MG63 (cell line): ENCODE measurements around the gene SIRT5. TPM values are rescaled to one million over a fixed set of nuclear protein-coding genes. Genes with fewer than 3 reads are reported as not detected.

Source experiments
- DNase-seq: peaks from one replicate; pipeline ENCODE4 v3.0.0-alpha.2; 2020
- H3K27me3 ChIP-seq: fragments of 250-450 bp; sonication (Bioruptor Pico); 2 replicates; pipeline ENCODE4 v1.5.1; 2020; ENCODE audit warnings: mild to moderate bottlenecking, moderate library complexity
- H3K36me3 ChIP-seq: fragments of 250-450 bp; sonication (Bioruptor Pico); 2 replicates; pipeline ENCODE4 v1.5.1; 2020; ENCODE audit warnings: mild to moderate bottlenecking, moderate library complexity
- H3K4me3 ChIP-seq: fragments of 250-450 bp; sonication (Bioruptor Pico); 2 replicates; pipeline ENCODE4 v1.5.1; 2020; ENCODE audit warnings: mild to moderate bottlenecking, moderate library complexity
- H3K9me3 ChIP-seq: fragments of 250-450 bp; sonication (Bioruptor Pico); 2 replicates; pipeline ENCODE4 v1.5.1; 2020; ENCODE audit warnings: mild to moderate bottlenecking, moderate library complexity
- total RNA-seq: library from RNA; depleted of rRNA; stranded (reverse); fragments of >200 nt; shearing (Covaris generic); gene quantifications from 2 replicates; pipeline ENCODE4 v1.2.3, GENCODE V29; 2014; ENCODE audit warnings: low replicate concordance

Gene SIRT5
- total RNA-seq, 1 experiment from 2014 or later = 34.3 TPM

- DNase-seq = no peak
- peaks cover 11% of the 10 kb centered on the region for H3K36me3 ChIP-seq
- H3K9me3 ChIP-seq = no peaks in the 10 kb centered on the region
- no peak overlapping the region for H3K4me3 ChIP-seq
- H3K27me3 ChIP-seq = no peaks in the 10 kb centered on the region
These were observed 29.7 kb downstream of the SIRT5 start for GRCh38 chr6:13604135-13604534.

DNA sequence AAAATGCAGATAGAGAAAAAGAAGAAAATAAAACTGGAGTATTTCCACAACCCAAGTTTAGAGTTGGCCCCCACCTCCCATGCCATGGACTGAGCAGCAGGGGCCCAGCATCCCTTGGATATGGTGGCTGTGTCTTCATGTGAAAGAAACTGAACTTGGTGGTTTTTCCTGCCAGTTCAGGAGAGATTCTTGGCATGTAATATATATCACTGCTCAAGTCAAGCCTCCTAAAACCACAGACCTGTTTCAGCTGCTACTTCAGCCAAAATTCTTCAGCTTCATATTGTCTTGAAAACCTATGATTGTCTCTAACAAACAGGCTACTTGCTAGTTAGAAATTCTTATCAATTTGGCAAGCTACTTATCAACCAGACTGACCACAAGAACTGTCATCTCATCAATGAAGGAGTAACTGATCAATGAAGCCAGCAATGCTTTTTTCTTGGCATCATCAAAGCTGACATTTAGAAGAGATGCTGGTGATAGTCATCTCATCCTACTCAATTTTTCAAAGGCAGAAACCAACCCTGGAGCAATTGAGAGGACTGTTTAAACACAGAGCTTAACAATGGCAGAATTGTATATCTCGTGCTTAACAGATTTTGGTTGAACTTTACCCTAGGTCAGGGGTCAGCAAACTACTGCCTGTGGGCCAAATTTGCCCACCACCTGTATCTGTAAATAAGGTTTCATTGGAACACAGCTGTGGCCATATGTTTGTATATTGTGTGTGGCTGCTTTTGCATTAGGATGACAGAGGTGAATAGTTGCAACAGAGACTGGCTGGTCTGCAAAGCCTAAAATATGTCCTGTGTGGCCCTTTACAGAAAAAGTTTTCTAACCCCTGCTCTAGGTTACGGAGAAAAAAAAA lies 30.4 kb downstream of the SIRT5 start:
- H3K9me3 ChIP-seq = no peaks in the 10 kb centered on the region
- H3K27me3 ChIP-seq = no peaks in the 10 kb centered on the region
- peaks cover 11% of the 10 kb centered on the region for H3K36me3 ChIP-seq
- no peak for DNase-seq
- no peak overlapping the region for H3K4me3 ChIP-seq

- no peaks in the 10 kb centered on the region for H3K27me3 ChIP-seq
- peaks cover 11% of the 10 kb centered on the region for H3K36me3 ChIP-seq
- no peak for DNase-seq
- no peaks in the 10 kb centered on the region for H3K9me3 ChIP-seq
- H3K4me3 ChIP-seq = no peak overlapping the region
These were observed 31.2 kb downstream of the SIRT5 start for GRCh38 chr6:13605634-13606033.

GRCh38 chr6:13611715-13612114 lies 37.3 kb downstream of the SIRT5 start:
- no peaks in the 10 kb centered on the region for H3K9me3 ChIP-seq
- H3K36me3 ChIP-seq = peaks cover 5% of the 10 kb centered on the region
- no peaks in the 10 kb centered on the region for H3K27me3 ChIP-seq
- no peak for DNase-seq
- no peak overlapping the region for H3K4me3 ChIP-seq

GRCh38 chr6:13613029-13613594 lies 38.7 kb downstream of the SIRT5 start:
- Histone ChIP-seq H3K27me3 (no peaks in the 10 kb centered on the region), H3K36me3 (peaks cover 18% of the 10 kb centered on the region), H3K4me3 (no peak overlapping the region), H3K9me3 (no peaks in the 10 kb centered on the region)
- DNase-seq = no peak

GRCh38 chr6:13614126-13614925 lies 39.9 kb downstream of the SIRT5 start:
- H3K9me3 ChIP-seq = no peaks in the 10 kb centered on the region
- no peaks in the 10 kb centered on the region for H3K27me3 ChIP-seq
- peak; percentile 77 for DNase-seq
- H3K36me3 ChIP-seq = peaks cover 28% of the 10 kb centered on the region
- H3K4me3 ChIP-seq = peak overlapping the region; percentile 72

DNA sequence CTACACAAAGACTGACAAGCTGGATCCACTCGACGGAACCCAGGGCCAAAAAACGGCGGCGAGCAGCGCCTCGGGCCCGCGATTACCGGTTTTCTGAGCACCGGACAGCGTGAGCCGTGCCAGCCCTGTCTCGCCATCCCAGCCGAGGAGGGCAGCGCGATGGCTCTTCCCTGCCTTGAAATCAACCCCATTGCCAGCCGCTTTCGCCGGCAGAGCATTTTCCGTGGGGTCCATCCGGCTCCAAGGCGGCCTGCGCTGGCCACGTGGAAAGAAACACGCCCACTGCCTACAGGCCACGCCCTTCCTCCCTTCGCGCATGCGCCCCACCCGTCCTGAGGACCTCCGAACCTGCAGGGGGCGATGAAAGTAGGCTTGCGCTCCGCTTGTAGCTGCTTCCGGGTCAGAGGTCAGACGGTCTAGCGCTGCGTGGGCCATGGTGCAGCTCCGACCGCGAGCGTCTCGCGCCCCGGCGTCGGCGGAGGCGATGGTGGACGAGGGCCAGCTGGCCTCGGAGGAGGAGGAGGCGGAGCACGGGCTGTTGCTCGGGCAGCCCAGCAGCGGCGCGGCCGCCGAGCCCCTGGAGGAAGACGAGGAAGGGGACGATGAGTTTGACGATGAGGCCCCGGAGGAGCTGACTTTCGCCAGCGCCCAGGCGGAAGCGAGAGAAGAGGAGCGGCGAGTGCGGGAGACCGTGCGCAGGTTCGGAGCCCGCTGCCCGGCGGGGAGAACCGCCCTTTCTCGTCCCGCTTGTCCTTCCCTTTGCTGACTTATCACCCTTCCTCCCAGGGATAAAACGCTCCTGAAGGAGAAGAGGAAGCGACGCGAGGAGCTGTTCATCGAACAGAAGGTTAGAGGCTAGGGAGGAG lies 40.8 kb downstream of the SIRT5 start, which contains the start of gene NOL7:
TSS of gene NOL7 (plus strand) at position 410 of the 866 bp plus-strand sequence. CDS start at position 434, 24 bp downstream.
- peak; percentile 99 for DNase-seq
- Histone ChIP-seq H3K4me3 (peak within 1 kb of the TSS; percentile 72), H3K27me3 (no peaks in the 10 kb centered on the region), H3K36me3 (peaks cover 37% of the 10 kb centered on the region), H3K9me3 (no peaks in the 10 kb centered on the region)

DNA sequence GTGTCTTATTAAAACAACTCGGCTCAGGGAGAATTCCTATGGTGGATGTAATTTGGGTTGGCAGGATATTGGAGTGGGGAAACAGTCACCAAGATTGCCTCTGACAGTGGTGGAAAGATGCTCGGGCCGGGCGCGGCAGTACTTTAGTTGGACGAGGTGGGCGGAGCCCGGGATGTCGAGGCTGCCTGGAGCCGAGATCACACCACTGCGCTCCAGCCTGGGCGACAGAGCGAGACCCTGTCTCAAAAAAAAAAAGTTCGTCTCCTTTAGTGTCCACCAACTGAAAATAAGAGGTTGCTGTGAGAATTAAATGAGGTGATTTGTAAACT lies 41.4 kb downstream of the SIRT5 start:
- no peaks in the 10 kb centered on the region for H3K9me3 ChIP-seq
- no peaks in the 10 kb centered on the region for H3K27me3 ChIP-seq
- peak; percentile 65 for DNase-seq
- H3K4me3 ChIP-seq = peak overlapping the region; percentile 72
- H3K36me3 ChIP-seq = peaks cover 43% of the 10 kb centered on the region

DNA sequence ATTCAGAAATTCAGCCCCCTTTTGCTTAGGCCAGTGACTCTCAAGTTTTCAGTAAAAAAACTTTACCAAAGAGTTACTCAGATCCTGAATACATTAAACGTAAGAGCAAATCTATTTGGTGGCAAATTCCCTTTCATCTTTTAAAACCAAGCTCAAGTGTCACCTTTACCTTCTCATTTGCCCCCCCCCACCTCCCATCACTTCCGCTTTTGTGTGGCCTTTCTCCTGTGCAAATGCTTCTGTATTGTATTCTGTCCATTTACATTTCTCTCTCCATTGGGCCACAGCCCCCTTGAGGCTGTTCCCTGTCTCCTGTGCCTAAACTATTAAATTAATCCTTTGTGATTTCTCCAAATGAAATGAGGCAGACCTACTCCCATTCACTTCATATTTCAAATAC lies 42.7 kb downstream of the SIRT5 start:
- no peak for DNase-seq
- Histone ChIP-seq H3K9me3 (no peaks in the 10 kb centered on the region), H3K27me3 (no peaks in the 10 kb centered on the region), H3K36me3 (peaks cover 56% of the 10 kb centered on the region), H3K4me3 (peak overlapping the region; percentile 72)

DNA sequence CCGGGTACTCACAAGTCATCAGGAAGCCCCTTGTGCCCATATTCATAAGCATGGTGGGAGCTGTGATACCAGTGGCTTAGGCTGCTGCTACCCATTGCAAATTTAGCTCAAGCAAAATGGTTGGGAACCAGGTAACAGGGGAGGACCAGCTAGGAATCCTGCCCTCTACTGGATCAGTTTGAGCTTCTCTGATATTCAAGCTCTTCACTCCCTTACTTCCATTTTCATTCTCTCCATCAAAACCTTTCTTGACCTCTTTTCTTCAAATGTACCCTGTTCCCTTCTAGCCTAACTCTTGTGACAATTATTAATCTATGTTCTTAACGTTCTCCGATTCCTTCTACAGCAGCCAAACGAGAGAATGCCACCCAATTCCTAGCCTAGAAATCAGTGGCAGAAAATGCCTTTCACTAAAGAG lies 50.5 kb downstream of the SIRT5 start:
- H3K36me3 ChIP-seq = peaks cover 92% of the 10 kb centered on the region
- no peak overlapping the region for H3K4me3 ChIP-seq
- H3K27me3 ChIP-seq = no peaks in the 10 kb centered on the region
- DNase-seq = no peak
- H3K9me3 ChIP-seq = no peaks in the 10 kb centered on the region

- Histone ChIP-seq H3K9me3 (no peaks in the 10 kb centered on the region), H3K36me3 (peaks cover 75% of the 10 kb centered on the region), H3K27me3 (no peaks in the 10 kb centered on the region), H3K4me3 (no peak overlapping the region)
- DNase-seq = no peak
These were observed 55.2 kb downstream of the SIRT5 start for GRCh38 chr6:13629459-13630116.

GRCh38 chr6:13630499-13630898 lies 56.1 kb downstream of the SIRT5 start:
- H3K36me3 ChIP-seq = peaks cover 66% of the 10 kb centered on the region
- DNase-seq = no peak
- no peaks in the 10 kb centered on the region for H3K9me3 ChIP-seq
- H3K27me3 ChIP-seq = no peaks in the 10 kb centered on the region
- H3K4me3 ChIP-seq = no peak overlapping the region

- no peaks in the 10 kb centered on the region for H3K9me3 ChIP-seq
- DNase-seq = no peak
- H3K27me3 ChIP-seq = no peaks in the 10 kb centered on the region
- no peak overlapping the region for H3K4me3 ChIP-seq
- peaks cover 64% of the 10 kb centered on the region for H3K36me3 ChIP-seq
These were observed 58.9 kb downstream of the SIRT5 start for GRCh38 chr6:13633343-13633742.

- H3K36me3 ChIP-seq = peaks cover 69% of the 10 kb centered on the region
- no peak overlapping the region for H3K4me3 ChIP-seq
- H3K27me3 ChIP-seq = no peaks in the 10 kb centered on the region
- H3K9me3 ChIP-seq = no peaks in the 10 kb centered on the region
- DNase-seq = no peak
These were observed 61.7 kb downstream of the SIRT5 start for GRCh38 chr6:13635948-13636658.

DNA sequence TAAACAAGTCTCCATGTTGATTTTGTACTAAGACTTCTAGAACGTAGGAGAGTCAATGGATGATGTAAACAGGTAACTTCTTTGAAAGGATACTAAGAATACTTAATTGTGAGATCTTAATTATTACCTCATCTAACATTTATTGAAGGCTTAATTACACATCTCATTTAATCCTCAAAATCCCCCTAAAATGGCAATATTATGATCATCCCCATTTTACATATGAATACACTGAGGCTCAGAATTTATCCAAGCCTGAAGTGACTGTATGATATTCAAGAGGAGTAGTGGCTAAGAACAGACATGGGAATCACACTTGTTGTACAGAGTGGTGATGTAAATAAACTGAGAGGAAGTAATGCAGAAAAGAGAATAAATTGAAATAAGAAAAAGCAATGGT lies 63.6 kb downstream of the SIRT5 start:
- H3K27me3 ChIP-seq = no peaks in the 10 kb centered on the region
- H3K4me3 ChIP-seq = no peak overlapping the region
- H3K36me3 ChIP-seq = peaks cover 60% of the 10 kb centered on the region
- DNase-seq = no peak
- H3K9me3 ChIP-seq = no peaks in the 10 kb centered on the region
